NCI-H128 (cell line): ENCODE data around the gene BARX2.

ENCODE experiments used
- DNase-seq: peaks from one replicate; lab custom pipeline; 2025; ENCODE audit not compliant: unreplicated experiment; lab: John Stamatoyannopoulos, UW

Gene BARX2

DNA sequence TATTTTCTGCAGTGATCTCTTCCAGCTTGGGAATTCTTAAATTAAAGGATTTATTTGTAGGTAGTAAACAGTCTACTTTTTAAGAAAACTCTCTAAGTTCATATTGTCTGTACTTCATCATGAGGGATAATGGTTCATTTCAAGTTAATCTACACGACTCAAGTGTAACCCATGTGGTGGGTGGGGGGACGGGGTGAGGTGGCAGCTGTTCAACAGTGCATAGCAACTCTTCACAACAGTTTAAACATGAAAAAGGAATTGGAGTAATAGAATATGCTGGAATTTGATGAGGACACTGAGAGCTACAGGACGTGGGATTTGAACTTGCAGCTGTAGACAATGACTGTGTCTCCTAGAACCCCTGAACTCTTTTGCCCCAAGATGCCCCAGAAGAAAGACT is 20.8 kb downstream of the BARX2 start:
- no peak for DNase-seq

DNA sequence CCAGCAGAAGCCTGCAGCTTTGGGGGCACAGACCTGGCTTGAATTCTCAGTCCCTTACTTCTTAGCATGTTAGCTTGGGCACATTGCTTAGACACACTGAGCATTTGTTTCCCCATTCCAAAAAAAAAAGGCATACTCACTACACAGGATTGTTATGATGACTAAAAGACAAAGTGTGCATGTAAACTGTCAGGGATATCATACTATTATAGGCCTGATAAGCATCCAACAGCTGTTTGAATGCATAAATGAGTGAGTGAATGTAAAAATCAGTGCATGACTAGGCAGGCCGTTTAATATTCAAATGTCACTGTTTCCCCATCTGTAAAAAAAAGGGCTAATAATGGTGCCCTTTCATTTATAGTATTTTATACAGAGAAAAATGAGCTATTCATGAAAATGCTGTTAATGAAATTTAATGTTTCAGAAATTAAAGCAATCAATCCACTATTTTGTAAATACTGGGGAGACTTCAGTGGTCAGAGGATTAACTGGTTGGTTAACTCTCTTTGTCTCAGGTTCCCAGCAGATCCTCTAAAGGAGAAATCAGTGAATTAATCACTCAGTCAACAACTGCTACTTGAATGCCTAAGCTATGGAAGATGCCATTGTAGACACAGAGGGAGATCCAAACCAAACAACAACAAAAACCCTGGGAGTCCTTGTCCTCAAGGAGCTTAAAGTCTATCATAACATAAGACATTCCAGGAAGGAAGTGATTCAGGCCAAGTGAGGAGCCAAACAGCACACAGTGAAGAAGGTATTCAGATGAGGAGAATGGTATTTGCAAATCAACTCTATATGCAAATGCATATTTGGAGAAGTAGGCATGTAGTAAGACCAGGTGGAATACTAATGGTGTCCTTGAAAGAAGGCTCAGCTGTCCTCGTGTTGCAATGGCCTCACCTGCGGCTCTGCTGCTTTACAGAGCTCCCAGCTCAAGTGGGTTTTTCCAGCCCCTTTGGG is 26.8 kb downstream of the BARX2 start:
- no peak for DNase-seq

- DNase-seq, result no peak
Measured at GRCh38 chr11:129404731-129405130, 29.1 kb downstream of the BARX2 start.

GRCh38 chr11:129408865-129409444 is 33.3 kb downstream of the BARX2 start:
- DNase-seq, result no peak

DNA sequence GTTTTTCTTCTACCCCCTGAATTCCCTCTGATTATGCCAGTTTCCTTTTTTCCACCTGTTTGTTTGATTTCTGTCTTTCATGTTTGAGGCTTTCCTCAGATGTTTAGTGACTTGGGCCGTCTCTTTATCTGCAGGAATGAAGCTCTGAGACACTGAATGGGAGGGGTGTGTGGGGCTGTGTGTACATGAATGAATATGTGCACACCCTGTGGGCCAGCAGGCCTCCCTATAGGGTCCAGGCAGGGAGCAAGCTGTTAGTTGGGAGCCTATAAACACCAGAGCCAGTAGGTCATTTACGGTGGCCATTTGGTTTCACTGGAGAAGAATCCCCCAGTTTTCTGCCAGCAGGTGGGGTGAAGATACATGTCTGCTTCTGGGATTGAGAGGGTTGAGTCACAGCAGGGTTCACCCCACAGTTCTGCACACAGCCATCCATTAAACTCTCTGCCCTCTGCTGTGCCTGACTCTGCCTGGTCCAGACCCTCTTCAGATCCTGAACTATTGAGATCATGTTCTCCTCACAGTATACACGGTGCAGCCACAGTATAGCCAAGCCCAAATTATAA is 34.8 kb downstream of the BARX2 start:
- DNase-seq, result no peak

GRCh38 chr11:129412494-129412893 is 36.8 kb downstream of the BARX2 start:
- no peak for DNase-seq

- no peak for DNase-seq
Measured at GRCh38 chr11:129414144-129414872, 38.7 kb downstream of the BARX2 start.

GRCh38 chr11:129416080-129416820 is 40.6 kb downstream of the BARX2 start:
- DNase-seq, result no peak

- DNase-seq, result no peak
Measured at GRCh38 chr11:129417458-129417857, 41.8 kb downstream of the BARX2 start.

DNA sequence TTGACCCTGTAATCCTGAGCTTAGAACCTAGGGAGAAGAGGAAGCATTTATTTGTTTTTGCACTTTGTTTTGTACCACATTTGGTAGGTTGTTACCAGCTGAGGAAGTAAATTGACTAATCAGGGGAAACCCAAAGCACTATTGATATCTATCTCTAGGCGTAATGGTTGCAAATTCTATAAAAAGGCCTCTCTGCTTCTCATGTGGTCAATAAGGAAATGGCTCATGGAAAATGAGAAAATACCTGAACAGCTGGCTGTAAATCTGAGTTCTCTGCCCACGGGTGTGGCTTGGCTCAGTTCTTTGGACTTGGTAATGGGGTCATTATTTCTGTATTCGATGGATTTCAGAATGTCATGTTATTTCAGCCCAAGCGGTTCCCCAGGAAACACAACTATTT is 42.4 kb downstream of the BARX2 start:
- DNase-seq, result no peak

- no peak for DNase-seq
Measured at GRCh38 chr11:129419386-129419785, 43.7 kb downstream of the BARX2 start.

- DNase-seq, result no peak
Measured at GRCh38 chr11:129423426-129423825, 47.8 kb downstream of the BARX2 start.

GRCh38 chr11:129425214-129425613 is 49.6 kb downstream of the BARX2 start:
- no peak for DNase-seq

- DNase-seq, result no peak
Measured at GRCh38 chr11:129426038-129426437, 50.4 kb downstream of the BARX2 start.

DNA sequence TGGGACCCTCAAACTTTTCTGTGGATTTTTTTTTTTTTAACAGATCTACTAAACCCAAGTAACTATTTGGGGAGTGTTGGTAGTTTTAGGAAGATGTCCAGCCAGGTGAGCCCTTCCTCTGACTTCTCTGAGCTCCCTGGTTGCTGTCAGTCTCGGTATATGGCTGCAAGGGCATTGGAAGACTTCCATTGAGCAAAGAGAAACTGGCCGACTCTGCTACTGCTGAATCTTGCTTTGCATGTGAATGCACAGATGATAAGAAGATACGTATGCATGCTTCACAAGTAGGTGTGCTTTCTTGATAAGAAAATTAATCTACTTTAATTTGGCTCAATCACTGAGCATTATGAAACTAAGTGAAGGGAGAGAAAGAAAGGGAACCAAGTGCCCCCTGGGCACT is 51.1 kb downstream of the BARX2 start:
- DNase-seq, result no peak

DNA sequence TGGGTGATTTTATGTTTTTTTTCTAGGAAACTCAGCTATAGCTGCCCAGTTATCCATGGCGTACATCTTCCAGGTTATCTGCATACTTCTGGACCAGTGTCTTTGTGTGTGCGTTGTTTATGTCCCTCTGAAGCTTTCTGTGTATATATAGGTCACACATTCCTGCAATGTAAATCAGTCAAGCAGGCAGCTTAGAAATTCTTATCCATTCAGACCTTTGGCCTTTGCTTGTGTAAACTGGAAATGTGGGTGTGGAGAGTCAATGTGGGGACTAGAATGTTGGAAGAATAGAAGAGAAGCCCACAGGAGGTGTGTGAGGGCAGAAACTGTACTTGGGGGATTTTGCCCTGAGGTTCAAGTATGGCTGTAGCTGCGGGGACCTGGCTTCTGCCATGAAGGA is 51.7 kb downstream of the BARX2 start:
- no peak for DNase-seq

GRCh38 chr11:129427816-129428406 is 52.3 kb downstream of the BARX2 start:
- DNase-seq, result no peak

DNA sequence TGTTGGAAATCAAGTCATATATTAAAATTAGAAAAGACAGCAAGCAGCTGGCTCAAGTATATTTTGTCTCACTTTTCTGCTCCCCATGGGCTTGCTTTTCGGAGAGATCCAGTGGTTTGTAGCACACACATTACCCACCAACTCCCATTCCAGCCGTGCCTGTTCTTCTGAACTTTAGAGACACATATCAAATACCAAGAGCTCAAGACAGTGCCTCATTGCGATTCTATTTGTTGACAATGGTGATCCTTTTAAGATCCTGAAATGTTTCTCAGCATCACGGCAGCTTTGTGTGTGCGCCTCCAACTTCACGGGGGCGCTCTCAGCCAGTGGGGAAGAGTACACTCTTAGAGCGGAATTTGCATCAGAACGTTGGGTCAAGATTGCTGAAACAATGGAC is 52.9 kb downstream of the BARX2 start:
- no peak for DNase-seq

DNA sequence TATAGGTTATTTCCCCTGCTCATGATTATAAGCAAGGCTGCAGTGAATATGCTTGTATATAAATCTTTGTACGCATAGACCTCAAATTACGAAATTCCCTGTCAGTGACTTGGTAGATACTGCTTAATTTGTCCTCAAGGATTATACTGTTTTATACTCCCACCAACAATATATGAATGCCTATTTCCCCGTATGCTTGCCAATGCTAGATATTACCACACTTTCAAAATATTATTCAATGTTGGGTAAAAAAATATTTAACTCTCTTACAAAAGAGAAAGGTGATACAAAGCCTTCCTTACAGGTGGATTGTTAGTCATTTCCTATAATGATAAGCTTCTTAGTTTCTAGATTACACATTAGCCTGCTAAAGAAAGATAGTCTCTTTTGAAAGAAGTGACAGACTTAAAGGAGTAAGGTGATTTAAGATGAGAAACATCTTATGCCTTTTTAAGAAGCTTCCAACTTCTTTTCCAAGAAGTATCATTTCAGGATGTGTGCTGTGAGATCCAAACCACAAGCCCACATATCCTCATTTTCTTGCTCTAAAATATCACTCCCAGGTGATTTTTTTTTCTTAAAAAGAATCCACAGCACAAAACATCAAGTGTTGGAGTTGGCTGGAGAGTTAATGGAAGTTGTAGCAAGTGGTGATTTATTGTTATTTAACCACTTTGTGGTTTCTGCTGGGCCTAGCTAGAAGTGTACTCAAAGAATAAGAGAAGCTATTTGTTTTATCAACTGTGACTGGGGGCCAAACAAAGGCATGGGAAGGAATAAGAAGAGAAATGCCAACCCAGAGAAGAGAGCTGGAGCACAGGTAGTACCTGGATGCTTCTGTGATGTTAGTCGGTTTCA is 59.2 kb downstream of the BARX2 start:
- no peak for DNase-seq
